ENCODE measurements around the gene SRCAP.
A peak's percentile ranks its signal among the peaks of the same experiment; 100 is the strongest.

The SRCAP gene

GRCh38 chr16:30737794-30738648 is 39.0 kb downstream of the SRCAP start:
- DNase-seq, result no peak

DNA sequence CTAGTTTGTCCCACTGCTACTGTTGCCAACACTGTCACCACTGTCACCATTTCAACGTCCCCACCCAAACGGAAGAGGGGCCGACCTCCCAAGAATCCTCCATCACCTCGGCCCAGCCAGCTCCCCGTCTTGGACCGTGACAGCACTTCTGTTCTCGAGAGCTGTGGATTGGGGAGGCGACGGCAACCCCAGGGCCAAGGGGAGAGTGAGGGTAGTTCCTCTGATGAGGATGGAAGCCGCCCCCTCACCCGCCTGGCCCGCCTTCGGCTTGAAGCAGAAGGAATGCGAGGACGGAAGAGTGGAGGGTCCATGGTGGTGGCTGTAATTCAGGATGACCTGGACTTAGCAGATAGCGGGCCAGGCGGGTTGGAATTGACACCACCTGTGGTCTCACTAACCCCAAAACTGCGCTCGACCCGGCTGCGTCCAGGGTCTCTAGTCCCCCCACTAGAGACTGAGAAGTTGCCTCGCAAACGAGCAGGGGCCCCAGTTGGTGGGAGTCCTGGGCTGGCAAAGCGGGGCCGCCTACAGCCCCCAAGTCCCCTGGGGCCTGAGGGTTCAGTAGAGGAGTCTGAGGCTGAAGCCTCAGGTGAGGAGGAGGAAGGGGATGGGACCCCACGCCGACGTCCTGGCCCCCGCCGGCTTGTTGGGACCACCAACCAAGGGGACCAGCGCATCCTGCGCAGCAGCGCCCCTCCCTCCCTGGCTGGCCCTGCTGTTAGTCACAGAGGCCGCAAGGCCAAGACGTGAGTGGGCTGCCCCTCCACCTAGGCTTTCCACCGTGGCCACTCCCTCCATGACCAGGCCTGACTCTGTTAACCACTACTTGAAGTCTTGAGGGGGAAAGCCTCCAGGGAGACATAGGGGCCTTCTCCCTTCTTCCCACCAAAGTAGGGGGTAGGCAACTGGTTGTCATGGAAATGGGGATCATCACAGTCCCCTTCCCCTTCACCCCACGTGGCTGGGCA is 40.3 kb downstream of the SRCAP start:
- no peak for DNase-seq

- DNase-seq, result no peak
Measured at GRCh38 chr16:30740364-30741251, 41.6 kb downstream of the SRCAP start.

- no peak for DNase-seq
Measured at GRCh38 chr16:30741461-30741914, 42.5 kb downstream of the SRCAP start.

DNA sequence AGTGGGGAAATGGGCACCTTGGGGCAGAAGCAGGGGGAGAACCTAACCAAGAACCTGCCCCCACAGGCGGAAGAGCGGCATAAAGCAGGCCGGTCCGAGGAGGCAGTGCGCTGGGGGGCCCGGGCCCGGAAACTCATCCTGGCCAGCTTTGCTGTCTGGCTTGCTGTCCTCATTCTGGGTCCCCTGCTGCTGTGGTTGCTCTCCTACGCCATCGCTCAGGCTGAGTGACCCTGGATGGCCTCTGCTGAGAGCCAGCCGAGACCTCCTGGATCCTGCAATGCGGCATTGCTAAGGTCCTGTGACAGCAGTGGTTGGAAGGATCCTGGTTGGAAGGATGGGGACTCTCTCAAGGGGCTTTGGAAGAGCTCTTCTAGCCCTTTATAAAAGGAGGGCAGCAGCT is 44.7 kb downstream of the SRCAP start:
- DNase-seq, result no peak

GRCh38 chr16:30744183-30744582 is 45.2 kb downstream of the SRCAP start:
- no peak for DNase-seq

DNA sequence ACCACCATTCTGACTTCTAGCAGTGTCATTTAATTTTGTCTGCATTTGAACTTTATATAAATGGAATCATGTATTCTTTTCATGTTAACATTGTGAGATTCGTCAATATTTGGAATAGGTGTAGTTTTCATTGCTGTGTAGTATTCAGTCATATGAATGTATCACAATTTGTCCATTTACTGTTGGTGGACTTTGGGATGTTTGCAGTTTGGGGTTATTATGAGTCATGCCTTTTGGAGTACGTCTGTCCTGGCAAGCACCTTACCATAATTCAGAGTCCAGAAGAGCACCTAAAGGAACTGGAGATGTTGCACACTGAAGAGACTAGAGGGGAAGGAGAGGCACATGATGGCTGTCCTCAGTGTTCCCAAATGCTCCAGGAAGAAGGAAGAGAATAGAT is 46.1 kb downstream of the SRCAP start:
- DNase-seq, result no peak

DNA sequence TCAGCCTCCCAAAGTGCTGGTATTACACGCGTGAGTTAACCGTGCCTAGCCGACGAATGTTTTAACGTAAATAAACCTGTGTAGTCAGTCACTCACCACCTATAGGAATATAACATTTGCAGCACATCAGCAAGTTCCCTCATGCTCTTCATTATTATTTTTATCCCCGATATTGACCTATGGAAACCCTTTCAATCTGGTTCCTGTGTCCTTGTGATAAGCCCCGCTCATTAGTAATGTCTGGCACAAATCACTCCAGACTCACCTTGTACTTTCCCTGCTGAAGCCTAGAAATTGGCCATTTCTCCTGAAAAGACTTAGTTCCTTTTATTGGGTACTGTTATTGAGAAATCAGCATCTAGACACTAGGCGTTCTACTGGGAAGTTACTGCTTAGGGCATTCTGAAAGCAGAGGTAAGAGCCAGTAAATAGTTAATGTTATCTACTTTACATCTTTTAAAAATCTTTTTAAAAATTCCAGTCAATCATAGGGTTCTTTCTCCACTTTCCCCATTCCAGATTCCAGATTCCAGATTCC is 47.7 kb downstream of the SRCAP start:
- DNase-seq, result no peak

- no peak for DNase-seq
Measured at GRCh38 chr16:30747331-30747730, 48.4 kb downstream of the SRCAP start.

DNA sequence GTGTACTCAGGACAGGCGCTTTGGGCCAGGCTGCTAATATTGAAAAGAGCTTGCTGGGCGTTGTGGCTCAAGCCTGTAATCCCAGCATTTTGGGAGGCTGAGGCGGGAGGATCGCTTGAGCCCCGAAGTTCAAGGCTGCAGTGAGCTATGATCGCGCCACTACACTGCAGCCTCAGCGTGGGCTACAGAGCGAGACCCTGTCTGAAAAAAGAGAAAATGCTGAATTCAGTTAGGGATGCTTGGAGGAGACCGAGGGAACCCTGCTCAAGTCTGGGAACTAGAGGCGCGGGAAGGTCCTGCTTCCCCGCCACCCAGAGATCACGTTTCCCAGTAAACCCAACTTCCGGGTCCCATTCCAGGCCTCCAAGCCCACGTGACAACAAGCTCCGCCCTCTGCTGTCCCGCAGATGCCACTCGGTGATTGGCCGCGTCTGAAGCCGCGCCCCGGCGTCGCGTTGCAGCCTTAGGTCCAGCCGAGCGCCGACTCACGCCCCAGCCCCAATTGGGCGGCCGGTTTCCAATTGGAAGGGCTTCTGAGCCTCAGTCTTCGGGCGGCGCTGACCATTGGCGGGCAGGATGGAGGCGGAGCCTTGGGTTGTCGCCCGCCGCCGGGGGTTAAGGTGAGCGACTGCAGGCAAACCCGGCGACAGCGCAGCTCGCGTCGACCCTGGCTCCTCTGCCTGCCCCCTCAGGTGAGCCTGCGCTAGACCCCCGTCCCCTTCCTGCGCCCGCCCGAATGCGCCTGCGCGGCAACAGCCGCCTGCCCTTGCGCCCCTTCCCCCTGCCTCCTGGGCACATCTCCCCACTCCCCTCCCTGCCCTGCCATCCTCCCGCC is 49.0 kb downstream of the SRCAP start, which contains the start of gene PHKG2:
PHKG2 (plus strand) TSS at position 627 of the 835 bp plus-strand sequence. CDS start 396 bp downstream, outside the sequence.
- peak; percentile 98 for DNase-seq

DNA sequence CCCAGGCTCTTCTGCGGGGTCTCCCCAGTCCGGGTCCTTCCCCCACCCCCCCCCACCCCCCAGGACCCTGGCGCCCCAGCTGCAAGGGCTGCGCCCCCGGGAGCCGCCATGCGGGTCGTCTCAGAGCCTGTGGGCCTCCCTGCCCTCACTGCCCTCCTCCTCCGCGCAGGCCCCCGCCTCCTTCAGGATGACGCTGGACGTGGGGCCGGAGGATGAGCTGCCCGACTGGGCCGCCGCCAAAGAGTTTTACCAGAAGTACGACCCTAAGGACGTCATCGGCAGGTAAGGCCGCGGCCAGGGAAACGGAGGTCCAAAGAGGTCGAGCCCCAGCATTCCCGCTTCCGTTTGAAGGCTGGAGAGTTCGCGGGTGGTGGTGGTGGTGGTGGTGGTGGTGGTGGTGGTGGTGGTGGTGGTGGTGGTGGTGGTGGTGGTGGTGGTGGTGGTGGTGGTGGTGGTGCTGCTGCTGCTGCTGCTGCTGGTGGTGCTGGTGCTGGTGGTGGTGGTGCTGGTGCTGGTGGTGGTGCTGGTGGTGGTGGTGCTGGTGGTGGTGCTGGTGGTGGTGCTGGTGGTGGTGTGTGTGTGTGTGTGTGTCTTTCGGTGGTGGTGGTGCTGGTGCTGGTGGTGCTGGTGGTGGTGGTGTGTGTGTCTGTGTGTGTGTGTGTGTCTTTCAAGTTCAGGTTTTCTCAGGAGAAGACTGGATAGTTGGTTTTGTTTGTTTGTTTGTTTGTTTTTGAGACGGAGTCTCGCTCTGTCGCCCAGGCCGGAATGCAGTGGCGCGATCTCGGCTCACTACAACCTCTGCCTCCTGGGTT is 49.9 kb downstream of the SRCAP start:
- no peak for DNase-seq

DNA sequence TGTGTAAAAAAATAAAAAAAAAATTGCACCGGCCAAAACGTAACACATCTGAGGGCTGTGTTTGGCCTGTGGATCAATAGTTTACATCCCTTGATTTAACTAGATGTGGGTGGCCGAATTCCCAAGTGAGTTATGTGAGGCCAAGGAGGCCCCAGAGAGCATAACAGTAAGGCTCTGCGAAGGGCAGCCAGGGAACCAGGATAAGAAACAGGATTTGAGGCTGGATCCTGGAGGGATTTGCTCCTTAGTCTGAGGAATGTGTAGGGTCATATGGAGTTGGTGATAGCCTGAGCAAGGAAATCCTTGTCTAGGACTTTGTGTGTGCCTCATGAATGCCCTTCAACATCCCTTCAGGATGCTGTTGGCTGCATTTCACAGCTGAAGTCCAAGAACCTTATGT is 51.2 kb downstream of the SRCAP start:
- DNase-seq, result no peak

DNA sequence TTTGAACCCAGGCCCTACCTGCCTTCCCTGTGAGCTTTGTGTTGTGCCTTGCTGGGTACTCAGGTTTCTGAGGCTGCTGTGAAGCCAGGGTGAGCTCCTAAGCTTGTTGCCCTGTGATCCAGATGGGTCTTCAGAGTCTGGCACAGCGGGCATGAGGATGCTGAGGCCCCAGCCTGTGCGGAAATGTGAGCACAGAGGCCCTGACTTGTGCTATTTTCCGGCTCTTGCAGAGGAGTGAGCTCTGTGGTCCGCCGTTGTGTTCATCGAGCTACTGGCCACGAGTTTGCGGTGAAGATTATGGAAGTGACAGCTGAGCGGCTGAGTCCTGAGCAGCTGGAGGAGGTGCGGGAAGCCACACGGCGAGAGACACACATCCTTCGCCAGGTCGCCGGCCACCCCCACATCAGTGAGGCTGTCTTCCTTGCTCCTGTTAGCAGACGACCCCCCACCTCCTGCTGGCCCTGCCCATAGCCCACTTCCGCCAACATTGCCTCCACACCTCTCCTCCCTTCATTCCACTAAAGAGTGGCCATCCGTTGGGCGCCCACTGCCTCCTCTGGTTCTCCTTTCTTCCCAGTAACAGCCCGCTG is 52.0 kb downstream of the SRCAP start:
- DNase-seq, result no peak

DNA sequence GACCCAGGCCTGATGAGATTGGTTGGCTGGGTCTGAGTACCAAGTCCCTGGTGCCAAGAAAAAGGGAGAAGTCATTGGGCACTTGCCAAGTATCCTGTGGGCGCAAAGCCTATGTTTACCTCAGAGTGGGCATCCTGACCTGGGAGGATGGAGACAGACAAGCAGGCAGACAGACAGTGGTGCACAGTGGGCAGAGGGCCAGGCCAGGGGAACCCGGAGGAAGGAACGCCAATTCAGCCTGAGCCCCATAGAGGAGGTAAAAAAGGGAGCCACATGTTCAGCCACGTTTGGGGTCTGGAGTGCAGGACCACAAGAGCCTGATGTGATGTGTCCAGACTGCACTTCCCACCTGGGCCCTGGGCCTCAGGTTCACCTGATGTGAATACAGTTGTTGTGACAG is 54.6 kb downstream of the SRCAP start:
- DNase-seq, result no peak

GRCh38 chr16:30755955-30756780 is 57.2 kb downstream of the SRCAP start:
- DNase-seq, result no peak

DNA sequence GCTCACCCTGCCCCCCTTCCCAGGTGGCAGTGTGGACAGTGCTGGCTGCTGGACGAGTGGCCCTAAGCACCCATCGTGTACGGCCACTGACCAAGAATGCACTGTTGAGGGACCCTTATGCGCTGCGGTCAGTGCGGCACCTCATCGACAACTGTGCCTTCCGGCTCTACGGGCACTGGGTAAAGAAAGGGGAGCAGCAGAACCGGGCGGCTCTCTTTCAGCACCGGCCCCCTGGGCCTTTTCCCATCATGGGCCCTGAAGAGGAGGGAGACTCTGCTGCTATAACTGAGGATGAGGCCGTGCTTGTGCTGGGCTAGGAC is 57.8 kb downstream of the SRCAP start:
- DNase-seq, result no peak

- DNase-seq, result no peak
Measured at GRCh38 chr16:30757316-30757715, 58.3 kb downstream of the SRCAP start.

- peak; percentile 67 for DNase-seq
Measured at GRCh38 chr16:30758988-30759491, 60.1 kb downstream of the SRCAP start.

GRCh38 chr16:30760001-30760559 is 61.1 kb downstream of the SRCAP start:
- no peak for DNase-seq

Data from GDM1 (cell line).